GM23248 (cell line): Measurements from ENCODE around the gene TCEAL2.

ENCODE experiments used
- EZH2 ChIP-seq: fragments of 200-600 bp; sonication (generic); IDR thresholded peaks from 2 replicates; pipeline ENCODE4 v1.6.1; 2018; ENCODE audit warnings: antibody characterized with exemption, mild to moderate bottlenecking; ENCODE audit not compliant: insufficient read depth, poor library complexity, severe bottlenecking
- EZH2phosphoT487 ChIP-seq: fragments of 200-600 bp; sonication (generic); IDR thresholded peaks from 2 replicates; pipeline ENCODE4 v1.6.1; 2018; ENCODE audit warnings: antibody characterized with exemption, moderate library complexity, mild to moderate bottlenecking, low read depth; ENCODE audit not compliant: insufficient read depth

GRCh38 chrX:102113367-102113766 lies 12.1 kb upstream of the TCEAL2 start:
- TF ChIP-seq EZH2 = no peak
- no peak for TF ChIP-seq EZH2phosphoT487
